Activated CD4-positive, CD25-positive, alpha-beta regulatory T cell treated with anti-CD3 and anti-CD28 coated beads, Interleukin-2, amount 50 U/mL, for 16 hours (primary cell): Measurements from ENCODE around the gene KCNJ3.

Experiments used
- DNase-seq: peaks from one replicate; pipeline ENCODE4 v3.0.0-alpha.2; 2020; ENCODE audit warnings: low read depth, low spot score

Gene KCNJ3

DNA sequence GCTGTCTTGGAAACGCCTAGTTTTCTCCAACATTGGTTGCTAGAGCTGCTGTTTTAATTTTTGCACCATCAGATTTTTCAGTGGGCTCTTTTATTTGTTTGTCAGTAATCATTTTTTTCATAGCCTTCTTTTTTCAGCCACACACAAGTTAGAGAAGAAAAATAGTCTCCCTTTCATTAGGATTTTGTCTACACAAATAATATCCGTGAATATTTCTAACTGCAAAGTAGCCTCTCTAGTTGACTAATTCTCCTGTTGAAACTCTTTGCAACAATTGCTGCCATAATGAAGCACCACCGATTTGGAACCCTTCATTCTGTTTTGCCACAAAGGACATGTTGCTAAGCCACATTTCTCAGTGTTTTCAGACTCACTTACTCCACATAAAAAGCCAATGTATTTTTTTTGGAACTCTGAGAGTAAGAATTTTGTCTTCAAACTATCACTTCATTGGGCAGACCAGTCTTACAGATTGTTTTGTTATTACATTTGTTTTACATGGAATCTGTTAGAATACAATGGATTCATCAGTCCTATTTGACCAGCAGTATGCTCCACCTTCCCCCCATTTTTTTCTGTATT lies 9.6 kb downstream of the KCNJ3 start:
- no peak for DNase-seq

DNA sequence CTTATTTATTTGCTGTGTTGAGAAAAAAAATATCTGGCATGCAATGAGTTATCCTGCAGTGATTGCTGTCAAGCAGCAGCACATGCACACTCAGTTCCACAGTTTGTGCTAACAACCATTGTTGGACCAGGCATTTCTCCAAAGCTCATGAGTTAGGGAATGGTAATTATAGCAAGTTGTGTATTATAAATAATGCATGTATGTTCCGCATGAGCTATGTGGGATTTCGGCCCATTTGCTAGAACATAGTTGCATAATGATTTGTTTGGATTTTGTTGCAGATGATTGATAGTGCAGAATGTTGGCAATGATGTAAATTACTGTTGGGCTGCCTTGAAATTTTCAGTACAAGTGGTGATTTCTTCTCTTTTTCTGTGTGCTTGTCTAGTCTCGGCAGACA lies 10.7 kb downstream of the KCNJ3 start:
- no peak for DNase-seq

DNA sequence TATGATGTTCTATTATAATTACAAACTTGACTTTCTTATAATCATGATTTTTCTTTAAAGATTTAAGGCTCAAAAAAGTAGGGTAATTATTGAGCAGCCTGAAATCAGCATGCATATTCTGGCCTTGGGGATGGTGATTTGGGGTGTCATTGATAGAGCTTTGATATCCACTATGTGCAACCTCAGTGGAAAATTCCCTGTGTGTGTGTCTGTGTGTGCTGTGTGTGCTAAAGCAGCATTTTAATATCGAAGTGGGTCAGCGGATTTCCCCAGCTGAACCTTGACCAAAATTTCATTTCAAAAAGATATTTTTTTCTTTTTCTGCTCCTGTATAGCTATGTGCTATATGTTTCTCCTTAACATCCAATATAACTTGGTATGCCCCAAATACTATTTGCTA lies 11.6 kb downstream of the KCNJ3 start:
- DNase-seq = no peak

DNA sequence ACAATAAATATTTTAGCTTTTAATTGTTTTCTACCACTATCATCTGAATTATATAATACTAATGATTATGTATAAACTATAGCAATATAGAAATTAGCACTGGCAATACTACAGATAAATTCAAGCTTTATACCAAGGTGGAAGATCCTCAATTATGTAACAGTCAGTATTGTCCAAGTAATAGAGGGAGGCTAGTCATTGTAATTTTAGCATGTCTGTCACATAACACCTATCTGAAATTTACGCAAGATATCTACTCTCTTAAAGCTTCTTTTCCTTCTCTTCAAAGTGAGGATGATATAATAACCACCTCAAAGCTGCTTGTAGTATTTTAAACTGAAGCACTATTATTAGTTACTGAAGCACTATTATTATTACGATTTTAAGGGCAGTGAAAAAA lies 12.2 kb downstream of the KCNJ3 start:
- no peak for DNase-seq

DNA sequence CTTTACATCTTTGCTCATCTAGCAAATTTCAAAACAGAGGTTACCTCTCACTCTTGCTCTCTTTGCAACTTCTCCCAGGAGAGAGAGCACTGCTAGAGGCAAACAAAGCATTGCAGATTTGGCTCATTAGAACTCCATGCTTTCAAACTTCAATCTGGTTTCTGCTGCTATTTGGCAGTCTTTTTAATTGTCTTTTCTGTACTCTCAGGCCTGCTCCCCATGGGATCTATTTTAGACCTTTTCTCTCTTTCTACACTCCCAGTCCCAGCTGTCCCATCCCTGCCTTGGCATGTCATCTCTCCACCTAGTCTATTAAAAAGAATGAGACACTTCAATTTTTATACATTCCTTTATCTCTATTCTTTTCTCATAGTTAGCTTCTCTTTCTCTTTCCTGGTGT lies 15.2 kb downstream of the KCNJ3 start:
- DNase-seq = no peak

DNA sequence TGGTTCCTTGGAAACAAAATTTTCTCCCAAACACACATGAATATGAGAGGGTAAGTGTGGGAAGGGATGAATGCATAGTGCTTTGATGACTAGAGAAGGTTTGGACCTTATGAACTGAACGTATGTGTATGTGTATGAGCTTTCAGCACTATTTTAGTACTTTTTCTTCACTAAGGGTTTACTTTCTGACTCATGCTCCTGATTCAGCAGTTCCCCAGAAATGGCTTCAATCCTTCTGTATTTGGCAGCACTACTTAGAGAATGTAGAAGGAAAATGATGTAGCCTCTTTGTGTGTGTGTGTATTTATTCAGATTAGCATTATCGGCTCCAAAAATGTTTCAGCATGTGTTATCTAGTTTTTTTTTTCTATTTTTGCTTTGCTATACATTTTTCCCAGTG lies 22.2 kb downstream of the KCNJ3 start:
- DNase-seq = no peak

DNA sequence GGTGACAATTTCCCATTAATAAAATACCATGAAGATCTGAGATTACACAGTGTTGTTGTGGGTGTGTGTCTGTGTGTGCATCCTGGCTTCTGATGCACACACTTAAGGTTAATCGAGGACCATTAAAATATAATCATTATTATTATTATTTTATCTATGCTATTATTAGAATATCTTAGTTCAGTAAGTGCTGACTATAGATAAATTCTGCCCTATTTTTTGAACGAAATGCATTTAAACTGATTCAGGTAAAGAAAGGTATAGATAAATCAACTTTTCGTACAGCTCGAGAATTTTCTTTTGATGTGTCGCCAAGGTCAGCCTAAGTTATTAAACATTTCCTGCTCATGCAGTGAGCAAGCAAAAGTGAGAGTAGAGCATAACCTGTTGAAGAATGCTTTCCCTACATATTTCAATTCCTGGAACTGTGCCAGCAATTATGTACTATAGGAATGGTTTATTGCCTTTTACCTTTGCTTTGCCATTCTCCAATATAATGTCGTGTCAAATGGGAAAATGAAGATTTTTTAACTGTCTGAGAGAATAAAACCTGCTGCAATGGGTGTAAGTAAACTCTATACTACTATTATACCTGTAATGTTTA lies 25.8 kb downstream of the KCNJ3 start:
- no peak for DNase-seq

DNA sequence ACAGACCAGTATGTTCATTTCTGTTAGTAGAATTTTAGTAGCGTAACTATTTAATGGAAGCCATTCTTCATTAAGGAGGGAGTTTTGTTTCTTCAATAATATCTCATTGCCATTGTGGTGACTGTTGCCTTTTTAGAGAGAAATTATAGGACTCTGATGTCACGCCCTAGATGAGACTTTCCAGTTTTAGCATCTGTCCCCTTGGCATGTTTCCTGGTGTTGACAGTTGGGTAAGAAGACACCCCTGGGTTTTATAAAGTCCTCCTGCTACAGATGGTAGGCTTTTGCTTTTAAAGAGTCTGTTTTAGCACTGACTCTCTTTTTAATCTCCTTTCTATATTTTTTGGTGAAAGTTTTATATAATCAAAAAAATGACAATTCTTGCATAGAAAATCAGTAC lies 41.9 kb downstream of the KCNJ3 start:
- no peak for DNase-seq

DNA sequence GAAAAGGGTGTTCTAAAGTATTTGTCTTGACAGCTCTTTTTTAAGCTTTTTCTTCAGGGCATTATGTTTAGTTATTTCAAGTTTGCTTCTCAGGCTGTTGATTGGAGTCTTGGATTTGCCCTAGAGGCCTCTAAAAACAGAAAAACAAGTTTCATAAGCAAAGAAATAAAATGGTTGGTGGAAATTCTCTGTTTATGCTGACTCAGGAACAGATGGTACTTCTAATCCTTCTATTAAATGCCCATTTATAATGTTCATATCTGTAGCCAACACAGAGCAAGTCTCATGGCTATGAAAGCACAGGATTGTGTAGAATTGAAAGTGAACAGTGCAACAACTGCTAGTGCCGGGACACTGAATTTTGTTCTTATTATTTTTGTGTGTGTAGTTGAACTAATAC lies 60.4 kb downstream of the KCNJ3 start:
- no peak for DNase-seq

DNA sequence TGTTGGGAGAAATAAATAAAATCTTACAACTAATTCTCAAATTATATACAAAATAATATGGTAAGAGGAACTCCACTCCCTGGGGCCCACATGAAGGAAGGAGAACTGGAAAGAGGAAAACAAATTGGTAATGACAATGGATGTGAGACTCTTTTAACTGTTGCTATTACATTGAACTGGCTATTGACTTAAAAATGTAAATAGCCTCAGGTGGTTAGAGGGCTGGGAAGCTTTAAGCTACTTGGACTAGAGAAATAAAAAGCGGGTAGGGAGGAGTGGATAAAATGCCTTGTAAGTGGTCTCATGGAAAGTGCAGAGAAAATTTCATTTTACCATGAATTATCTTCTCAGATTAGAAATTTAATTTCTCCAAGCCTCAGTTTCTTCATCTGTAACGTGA lies 64.1 kb downstream of the KCNJ3 start:
- DNase-seq = no peak

DNA sequence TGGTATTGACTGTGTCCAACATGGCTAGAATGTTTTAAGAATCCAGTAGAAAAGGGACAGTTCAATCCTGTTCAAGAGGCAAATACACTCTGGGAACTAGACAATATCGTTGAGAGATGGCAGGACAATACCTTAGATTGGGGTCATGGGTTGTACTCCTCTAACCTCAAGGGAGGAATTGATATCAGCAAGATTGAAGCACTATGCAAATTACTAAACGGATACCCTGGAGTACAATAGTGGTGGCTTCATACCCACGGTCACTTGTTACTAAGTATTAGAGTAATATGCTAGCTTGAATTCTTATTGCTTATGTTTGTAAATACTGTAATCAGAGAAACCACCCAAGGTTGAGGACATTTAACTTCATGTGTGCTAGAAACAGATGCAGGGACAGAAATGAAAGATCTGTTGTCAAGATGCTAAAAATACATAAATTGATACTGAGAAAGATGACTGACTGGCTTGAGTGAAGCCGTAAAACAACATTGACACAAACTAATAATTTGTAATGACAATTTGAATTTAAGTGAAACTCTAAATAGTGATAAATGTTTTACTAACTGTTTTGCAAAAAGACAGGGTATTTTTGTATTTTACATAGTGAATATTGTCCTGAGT lies 73.3 kb downstream of the KCNJ3 start:
- DNase-seq = no peak

DNA sequence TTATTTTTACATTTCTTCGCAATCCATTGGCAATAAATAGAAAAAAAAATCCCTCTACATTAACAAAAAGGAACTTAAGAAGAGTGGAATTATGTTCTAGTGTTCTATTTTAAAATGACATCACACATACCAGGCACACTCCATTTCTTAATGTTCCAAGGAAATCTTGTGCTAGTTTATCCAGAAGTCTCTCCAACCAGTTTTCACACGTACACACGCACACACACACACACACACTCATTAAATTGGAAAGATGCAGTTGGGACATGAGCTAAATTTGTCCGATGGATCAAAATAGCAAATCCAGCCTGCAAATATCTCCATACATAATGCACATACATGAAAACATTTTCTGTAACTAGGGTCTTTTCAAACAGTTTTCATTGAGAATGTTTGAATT lies 78.3 kb downstream of the KCNJ3 start:
- no peak for DNase-seq

DNA sequence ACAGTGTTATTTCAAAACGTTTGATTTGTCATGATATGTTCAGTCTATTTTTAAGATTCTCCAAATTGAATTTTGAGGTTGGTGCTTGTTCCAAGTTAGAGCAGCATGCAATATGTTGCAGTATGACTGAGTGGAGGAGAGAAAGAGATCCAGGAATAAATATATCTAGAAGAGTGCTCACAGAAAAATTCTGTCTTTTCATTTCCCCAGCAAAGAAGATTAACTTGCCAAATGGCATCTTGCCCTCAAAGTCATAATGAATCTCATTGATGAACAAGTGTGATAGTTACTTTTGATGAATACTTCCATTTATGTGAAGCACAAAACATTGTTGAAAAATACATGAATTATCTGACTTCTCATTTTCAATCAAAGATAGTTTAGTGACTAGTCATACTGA lies 95.9 kb downstream of the KCNJ3 start:
- no peak for DNase-seq

DNA sequence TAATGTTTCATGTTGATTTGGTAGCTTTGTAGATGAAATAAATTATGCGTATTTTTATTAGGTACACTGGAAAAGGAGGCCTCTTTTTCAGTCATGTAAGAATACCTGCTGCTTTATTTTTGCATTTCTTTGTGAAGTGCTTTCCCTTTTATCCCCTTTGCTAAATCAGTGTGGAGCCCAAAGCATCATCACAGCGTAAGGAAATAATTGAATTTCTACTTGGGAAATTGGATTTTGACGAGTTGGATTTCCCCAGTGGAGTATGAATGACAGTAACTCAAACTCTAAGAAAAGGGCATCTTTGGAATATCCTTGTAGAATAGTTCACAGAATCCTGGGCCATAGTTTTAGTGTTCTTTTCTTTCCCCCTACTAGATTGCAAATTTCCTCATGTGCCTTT lies 97.2 kb downstream of the KCNJ3 start:
- DNase-seq = no peak

DNA sequence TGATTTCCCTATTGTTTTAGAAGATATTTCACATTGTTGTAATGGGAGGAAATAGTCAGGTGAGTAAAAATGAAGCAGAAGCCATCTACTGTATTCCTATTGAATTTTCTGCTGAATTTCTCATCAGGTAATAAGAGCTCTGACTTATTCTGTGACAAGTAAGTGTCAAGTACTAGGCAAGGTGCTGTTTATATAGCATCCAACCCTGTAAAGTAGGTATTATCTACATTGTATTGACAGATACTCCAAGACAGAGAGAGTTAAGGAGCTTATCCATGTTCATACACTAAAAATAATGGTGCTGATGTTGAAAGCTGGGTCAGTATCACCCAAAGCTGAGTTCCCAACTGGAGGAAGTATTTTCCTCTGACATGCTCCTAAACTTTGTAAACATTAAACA lies 106.0 kb downstream of the KCNJ3 start:
- no peak for DNase-seq

DNA sequence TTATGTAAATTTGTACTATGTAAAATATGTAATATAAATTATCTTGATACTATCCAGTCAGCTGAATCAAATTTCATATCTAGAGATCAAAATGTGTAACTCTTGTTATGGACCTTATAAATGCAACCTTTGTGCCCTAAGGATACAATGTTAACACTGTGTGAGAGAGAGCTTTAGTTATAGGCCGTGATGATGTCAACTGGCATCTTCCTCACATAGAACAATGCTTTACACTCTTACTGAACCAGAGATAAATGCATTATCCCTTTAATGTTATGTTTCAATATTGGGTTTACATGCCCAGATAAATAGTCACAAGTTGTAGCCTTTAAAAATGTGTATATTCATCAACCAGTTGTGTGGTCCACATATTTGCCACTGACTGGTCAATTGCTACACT lies 115.1 kb downstream of the KCNJ3 start:
- DNase-seq = no peak

DNA sequence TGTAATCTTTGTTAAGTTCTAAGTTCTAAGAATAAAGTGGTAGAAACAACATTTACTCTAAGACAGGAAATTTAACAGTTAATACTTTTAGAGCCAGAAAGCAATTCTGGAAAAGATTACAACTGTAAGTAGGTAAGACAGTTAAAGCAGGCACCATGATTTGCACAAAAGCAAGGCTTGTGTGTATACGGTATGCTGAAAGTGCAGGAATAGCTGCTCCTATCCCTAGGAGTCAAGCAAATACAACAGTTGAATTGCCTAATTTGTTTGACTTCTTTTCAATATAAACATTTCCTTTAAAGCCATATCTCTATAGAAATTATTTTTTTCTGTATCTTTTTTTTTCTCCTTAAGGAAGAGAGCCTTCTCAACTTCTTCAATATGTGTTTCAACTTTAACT lies 116.4 kb downstream of the KCNJ3 start:
- DNase-seq = no peak

DNA sequence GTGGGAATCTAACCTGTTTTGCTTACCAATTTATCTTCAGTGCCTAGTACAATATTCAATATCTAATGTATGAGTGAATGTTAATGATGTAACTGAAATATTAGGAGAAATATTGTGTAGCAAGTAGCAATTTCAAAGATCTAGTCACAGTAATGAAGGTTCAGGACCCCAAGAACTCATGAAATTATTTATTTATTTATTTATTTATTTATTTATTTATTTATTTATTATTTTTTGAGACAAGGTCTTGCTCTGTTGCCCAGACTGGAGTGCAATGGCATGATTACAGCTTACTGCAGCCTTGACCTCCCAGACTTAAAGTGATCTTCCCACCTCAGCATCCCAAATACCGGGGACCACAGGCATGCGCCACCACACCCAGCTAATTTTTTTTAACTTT lies 126.9 kb downstream of the KCNJ3 start:
- no peak for DNase-seq

DNA sequence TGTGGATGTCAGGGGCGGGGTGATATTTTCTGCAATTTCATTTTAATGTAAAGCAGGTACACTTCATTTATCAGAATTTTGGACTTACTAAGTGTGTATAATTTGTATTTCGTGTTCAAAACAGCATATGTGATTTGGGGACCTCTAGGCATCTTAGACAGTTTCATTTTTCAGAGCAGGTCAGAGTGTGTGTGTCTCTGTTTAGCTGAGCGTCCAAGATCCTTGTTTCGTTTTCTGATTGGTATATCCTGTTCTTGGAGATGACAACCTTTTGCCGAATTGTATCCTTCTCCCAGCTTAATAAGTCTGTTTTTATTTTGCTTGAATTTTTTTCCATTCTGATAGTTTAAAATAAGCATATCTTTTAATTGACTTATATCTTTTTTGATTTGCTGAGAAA lies 128.3 kb downstream of the KCNJ3 start:
- no peak for DNase-seq

DNA sequence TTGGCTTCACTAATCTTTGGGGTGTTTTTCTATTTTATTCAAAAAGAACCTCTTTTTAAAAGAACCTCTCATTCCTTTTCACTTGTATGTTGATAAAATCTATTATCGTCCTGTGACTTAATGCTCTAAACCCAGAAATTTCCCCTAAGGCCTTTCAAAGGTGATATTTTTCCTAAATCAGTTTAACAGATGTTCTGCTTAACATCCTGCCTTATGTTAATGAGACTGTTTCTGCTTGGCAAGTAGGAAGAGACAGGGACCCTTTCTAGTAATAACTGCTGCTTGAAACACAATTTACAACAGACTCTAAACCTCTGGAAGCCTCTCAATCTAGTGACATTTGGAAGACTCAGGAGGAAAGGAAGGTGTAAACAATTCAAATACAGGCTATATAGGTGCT lies 128.8 kb downstream of the KCNJ3 start:
- no peak for DNase-seq

DNA sequence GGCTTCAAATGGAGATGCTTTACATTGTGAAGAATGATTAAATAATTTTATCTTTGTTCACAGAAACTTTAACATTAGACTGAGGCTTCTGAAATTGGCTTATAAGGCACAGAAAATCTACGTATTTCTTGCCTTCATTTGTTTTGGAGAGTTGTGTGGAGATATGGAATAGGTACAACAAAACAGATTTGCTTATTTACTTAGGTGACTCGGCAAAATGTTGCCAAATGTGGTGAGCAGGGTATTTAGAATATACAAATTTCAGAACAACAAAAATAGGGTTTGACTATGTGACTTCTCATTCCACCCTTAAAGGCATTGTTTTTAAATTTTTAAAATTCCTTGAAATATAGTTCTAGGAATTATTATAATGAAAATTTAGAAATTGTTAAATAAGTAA lies 134.2 kb downstream of the KCNJ3 start:
- DNase-seq = no peak

DNA sequence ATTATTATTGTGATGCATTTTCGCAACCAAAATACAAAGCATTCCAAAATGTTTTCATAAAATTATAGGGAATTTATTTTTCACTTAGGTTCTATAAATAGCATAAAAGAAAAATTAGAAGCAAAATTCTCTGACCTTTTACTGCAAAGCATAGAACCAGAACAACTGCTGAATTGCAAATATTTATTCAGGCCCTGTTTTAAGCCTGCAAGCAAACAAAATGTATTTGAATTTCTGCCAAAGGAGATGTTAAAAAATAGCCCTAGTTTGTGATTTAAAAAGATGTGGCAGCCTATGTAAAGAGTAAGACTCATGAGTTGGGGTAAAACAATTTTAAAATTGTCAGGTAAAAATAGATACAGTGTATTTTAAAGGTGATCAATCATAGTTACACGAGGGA lies 138.1 kb downstream of the KCNJ3 start:
- no peak for DNase-seq

DNA sequence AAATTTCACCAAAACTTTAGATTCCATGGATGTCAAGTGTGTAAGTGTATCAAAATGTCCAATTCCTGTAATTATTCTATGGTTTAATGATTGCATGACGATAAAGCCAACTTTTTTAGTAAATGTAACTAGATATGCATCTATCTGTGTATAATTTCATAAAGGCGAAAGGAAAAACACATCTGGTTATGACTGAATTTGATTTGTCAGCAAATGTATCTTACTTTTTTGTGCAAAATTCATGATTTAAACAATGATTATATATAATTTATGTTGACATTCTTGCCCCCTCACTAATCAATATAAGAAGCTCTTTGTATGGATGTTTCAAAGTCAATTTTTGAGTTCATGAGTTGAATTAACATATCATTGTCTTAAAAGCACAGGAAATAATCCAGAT lies 138.5 kb downstream of the KCNJ3 start:
- no peak for DNase-seq

DNA sequence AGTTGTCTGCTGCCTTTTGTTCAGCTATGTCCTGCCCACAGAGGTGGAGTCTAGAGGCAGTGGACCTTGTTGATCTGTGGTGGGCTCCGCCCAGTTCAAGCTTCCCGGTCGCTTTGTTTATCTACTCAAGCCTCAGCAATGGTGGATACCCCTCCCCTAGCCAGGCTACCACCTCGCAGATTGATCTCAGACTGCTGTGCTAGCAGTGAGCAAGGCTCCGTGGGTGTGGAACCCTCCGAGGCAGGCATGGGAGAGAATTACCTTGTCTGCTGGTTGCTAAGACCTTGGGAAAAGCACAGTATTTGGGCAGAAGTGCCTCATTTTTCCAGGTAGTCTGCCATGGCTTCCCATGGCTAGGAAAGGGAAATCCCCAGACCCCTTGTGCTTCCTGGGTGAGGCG lies 146.0 kb downstream of the KCNJ3 start:
- DNase-seq = no peak
